Measurements from ENCODE around the gene IL1RAPL1.

- TF ChIP-seq, protein P1, sequence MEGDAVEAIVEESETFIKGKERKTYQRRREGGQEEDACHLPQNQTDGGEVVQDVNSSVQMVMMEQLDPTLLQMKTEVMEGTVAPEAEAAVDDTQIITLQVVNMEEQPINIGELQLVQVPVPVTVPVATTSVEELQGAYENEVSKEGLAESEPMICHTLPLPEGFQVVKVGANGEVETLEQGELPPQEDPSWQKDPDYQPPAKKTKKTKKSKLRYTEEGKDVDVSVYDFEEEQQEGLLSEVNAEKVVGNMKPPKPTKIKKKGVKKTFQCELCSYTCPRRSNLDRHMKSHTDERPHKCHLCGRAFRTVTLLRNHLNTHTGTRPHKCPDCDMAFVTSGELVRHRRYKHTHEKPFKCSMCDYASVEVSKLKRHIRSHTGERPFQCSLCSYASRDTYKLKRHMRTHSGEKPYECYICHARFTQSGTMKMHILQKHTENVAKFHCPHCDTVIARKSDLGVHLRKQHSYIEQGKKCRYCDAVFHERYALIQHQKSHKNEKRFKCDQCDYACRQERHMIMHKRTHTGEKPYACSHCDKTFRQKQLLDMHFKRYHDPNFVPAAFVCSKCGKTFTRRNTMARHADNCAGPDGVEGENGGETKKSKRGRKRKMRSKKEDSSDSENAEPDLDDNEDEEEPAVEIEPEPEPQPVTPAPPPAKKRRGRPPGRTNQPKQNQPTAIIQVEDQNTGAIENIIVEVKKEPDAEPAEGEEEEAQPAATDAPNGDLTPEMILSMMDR (IDR thresholded peaks at IDR 0.05), result no peak
- TF ChIP-seq POLR2AphosphoS5 (IDR thresholded peaks at IDR 0.05), result no peak
- no peak for TF ChIP-seq EP300 (IDR thresholded peaks at IDR 0.05)
Measured at GRCh38 chrX:29130905-29131304, 543.7 kb downstream of the IL1RAPL1 start.

Measured in suprapubic skin (tissue), 4 donors.